Gastrocnemius medialis (tissue), 4 donors: Measurements from ENCODE around the gene TNFSF12. TPM values are rescaled to one million over a fixed set of nuclear protein-coding genes. Genes with fewer than 3 reads are reported as not detected.
A peak's percentile ranks its signal among the peaks of the same experiment; 100 is the strongest.

ENCODE experiments used
- ATAC-seq, 2 donors: fragments of 150-250 bp; one replicate each; pipeline ENCODE4 v1.9.1; 2016
- DNase-seq, 2 donors: peaks; one replicate each; pipeline ENCODE4 v3.0.0-alpha.2; 2019
- H3K27ac ChIP-seq, 4 donors: fragments of 200-600 bp; sonication (generic); 1 replicate in 1 of 4; 2 replicates in 3 of 4; pipeline ENCODE4 v1.5.1; 2016 to 2018; ENCODE audit warnings: mild to moderate bottlenecking in 2 of 4, moderate library complexity in 1 of 4
- H3K27me3 ChIP-seq, 3 donors: fragments of 200-600 bp; sonication (generic) in 2 of 3; 1 replicate in 1 of 3; 2 replicates in 2 of 3; pipeline versions ENCODE4 v1.5.1 to v1.6.0; 2016 to 2019; ENCODE audit warnings: mild to moderate bottlenecking in 1 of 3, moderate library complexity in 1 of 3
- H3K36me3 ChIP-seq, 2 donors: fragments of 200-600 bp; sonication (generic) in 1 of 2; one replicate each; pipeline ENCODE4 v1.5.1; 2017 to 2018
- H3K4me1 ChIP-seq, 2 donors: fragments of 200-600 bp; sonication (generic) in 1 of 2; one replicate each; pipeline ENCODE4 v1.5.1; 2016 to 2017; ENCODE audit warnings: mild to moderate bottlenecking in 2 of 2
- H3K4me3 ChIP-seq, 4 donors: fragments of 200-600 bp; sonication (generic) in 3 of 4; 1 replicate in 1 of 4; 2 replicates in 3 of 4; pipeline ENCODE4 v1.5.1; 2016 to 2019; ENCODE audit warnings: mild to moderate bottlenecking in 2 of 4
- H3K9me3 ChIP-seq, 3 donors: fragments of 200-600 bp; sonication (generic) in 2 of 3; 1 replicate in 1 of 3; 2 replicates in 2 of 3; pipeline ENCODE4 v1.5.1; 2016 to 2019
- CTCF ChIP-seq, 5 experiments: fragments of 450-650 bp in 3 of 5; fragments of 200-600 bp in 2 of 5; sonication (generic) in 2 of 5; IDR thresholded peaks in 4 of 5; conservative IDR thresholded peaks in 1 of 5; 1 replicate in 4 of 5; 2 replicates in 1 of 5; pipeline ENCODE4 v1.5.1; 2016 to 2019; ENCODE audit warnings: antibody characterized with exemption in 5 of 5, mild to moderate bottlenecking in 3 of 5, moderate library complexity in 3 of 5
- POLR2A ChIP-seq, 2 donors: fragments of 450-650 bp; IDR thresholded peaks; one replicate each; pipeline ENCODE4 v1.6.1; 2017; ENCODE audit warnings: antibody characterized with exemption in 2 of 2, mild to moderate bottlenecking in 2 of 2, moderate library complexity in 2 of 2
- in situ Hi-C, 4 donors: fragments of 200-750 bp; cut with MboI; loops; one replicate each; pipeline versions ENCODE4 v1.15.0 to v1.8.0; 2017; ENCODE audit warnings: low sequenced_read_pairs in 4 of 4
- intact Hi-C: fragments of 100-400 bp; cut with DNase I; formaldehyde crosslinking; loops from one replicate; pipeline ENCODE4 v1.15.1; 2023; ENCODE audit warnings: low total_unique reads
- total RNA-seq, 4 donors: library from RNA; depleted of rRNA; stranded (reverse); fragments of >200 nt; gene quantifications; one replicate each; pipeline versions ENCODE4 v1.1.0 to v1.2.3, GENCODE V29; 2016

Gene TNFSF12
- total RNA-seq, 4 donors from 2014 or later, result 7.9 to 26.1 (median 16.9) TPM

GRCh38 chr17:7586673-7587419, 38.0 kb downstream of the TNFSF12 start:
- Histone ChIP-seq H3K27ac (peak overlapping the region in 3 of 4 donors; percentile 2 to 62 (median 20)), H3K4me3 (no peak overlapping the region), H3K9me3 (no peaks in the 10 kb centered on the region), H3K27me3 (no peaks in the 10 kb centered on the region), H3K36me3 (peaks cover 0 to 32% of the 10 kb centered on the region in 2 donors), H3K4me1 (peaks cover 42 to 53% of the 10 kb centered on the region in 2 donors)
- in situ Hi-C loops (no loop called here), intact Hi-C loops (no loop called here)
- no peak for ATAC-seq
- DNase-seq, result peak in 1 of 2 donors; percentile 52
- TF ChIP-seq CTCF (IDR thresholded peaks at IDR 0.05 in 4 of 5, conservative IDR thresholded peaks at IDR 0.05 in 1 of 5), result peak in 1 of 5 experiments; percentile 13
- TF ChIP-seq POLR2A (IDR thresholded peaks at IDR 0.05), result no peak

- intact Hi-C loops, result loop anchor here (2.0 kb wide), 1 partner anchor 27 kb away; the partner anchor contains the start of gene SENP3
- DNase-seq (no peak), ATAC-seq (no peak)
- peak overlapping the region in 3 of 4 donors; percentile 37 to 81 (median 81) for H3K27ac ChIP-seq
- H3K4me1 ChIP-seq, result peaks cover 34 to 45% of the 10 kb centered on the region in 2 donors
- in situ Hi-C loops, result no loop called here
- no peak for TF ChIP-seq POLR2A (IDR thresholded peaks at IDR 0.05)
- no peak for TF ChIP-seq CTCF (IDR thresholded peaks at IDR 0.05 in 4 of 5, conservative IDR thresholded peaks at IDR 0.05 in 1 of 5)
- H3K27me3 ChIP-seq, result no peaks in the 10 kb centered on the region
- H3K9me3 ChIP-seq, result no peaks in the 10 kb centered on the region
- H3K36me3 ChIP-seq, result peaks cover 0 to 40% of the 10 kb centered on the region in 2 donors
- no peak overlapping the region for H3K4me3 ChIP-seq
Measured at GRCh38 chr17:7587420-7588151, 38.7 kb downstream of the TNFSF12 start.

DNA sequence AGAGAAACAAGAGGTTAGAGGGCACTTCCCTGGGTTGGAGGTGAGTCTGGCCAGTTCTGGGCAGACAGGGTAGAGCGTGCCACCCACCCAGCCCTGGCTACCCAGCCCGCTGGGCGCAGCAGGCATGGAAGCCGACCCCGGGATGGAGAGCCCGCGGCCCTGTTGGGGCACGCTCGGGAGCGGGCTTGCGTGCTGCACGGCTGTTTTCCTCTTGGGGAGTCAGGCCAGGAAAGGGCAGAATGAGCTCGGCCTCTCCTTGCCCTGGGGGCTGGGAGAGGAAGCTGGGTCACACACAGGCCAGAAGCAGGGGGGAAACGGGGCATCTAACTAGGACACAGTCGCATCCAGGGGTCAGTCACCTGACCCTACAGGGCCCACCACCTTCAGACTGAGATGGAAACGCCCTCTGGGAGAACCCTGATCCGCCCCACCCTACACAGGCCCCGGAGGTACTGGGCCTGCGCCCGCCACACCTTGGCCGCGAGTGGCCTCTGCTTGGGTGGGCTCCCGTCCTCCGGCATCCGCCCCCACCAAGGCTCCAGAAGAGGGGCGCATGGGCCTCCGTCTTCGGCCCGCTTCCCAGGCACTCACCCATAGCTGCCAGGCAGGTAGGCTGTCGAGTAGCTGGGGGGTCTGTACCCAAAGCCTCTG, 39.8 kb downstream of the TNFSF12 start:
- no peak for TF ChIP-seq CTCF (IDR thresholded peaks at IDR 0.05 in 4 of 5, conservative IDR thresholded peaks at IDR 0.05 in 1 of 5)
- in situ Hi-C loops, result no loop called here
- Histone ChIP-seq H3K27ac (peak overlapping the region; percentile 64 to 81 (median 78)), H3K9me3 (no peaks in the 10 kb centered on the region), H3K27me3 (no peaks in the 10 kb centered on the region), H3K36me3 (peaks cover 0 to 50% of the 10 kb centered on the region in 2 donors), H3K4me3 (peak overlapping the region; percentile 42 to 59 (median 50)), H3K4me1 (peaks cover 26 to 38% of the 10 kb centered on the region in 2 donors)
- intact Hi-C loops, result loop anchor here (2.0 kb wide), 1 partner anchor 28 kb away; the partner anchor contains the start of gene SENP3
- ATAC-seq (no peak), DNase-seq (no peak)

DNA sequence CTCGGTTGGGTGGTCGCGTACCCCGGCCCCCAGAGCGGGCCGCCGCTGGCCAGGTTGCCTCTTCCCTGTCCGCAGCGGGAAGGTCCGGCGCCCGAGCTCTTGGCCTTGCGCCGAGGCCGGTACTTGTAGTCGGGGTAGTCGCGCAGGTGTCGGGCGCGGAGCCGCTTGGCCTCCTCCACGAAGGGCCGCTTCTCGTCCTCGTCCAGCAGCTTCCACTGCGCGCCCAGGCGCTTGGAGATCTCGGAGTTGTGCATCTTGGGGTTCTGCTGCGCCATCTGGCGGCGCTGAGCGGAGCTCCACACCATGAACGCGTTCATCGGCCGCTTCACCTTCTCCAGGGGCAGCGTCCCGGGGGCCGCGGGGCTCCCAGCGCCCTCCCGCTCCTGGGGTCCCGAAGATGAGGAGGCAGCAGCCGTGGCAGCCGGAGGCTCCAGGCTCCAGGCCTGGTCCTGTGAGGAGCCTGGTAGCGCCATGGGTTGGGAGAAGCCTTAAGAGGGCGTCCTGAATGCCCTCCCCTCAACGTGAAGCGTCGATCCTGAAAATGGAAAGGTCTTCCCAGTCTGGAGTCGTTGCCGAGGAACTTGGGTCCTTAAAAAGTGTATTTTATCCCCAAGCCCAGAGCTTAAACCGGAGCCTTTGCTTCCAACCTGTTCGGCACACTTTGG, 40.5 kb downstream of the TNFSF12 start:
- H3K9me3 ChIP-seq, result no peaks in the 10 kb centered on the region
- peak overlapping the region; percentile 64 to 81 (median 78) for H3K27ac ChIP-seq
- intact Hi-C loops, result loop anchor here (2.0 kb wide), 1 partner anchor 29 kb away; the partner anchor contains the start of gene SENP3
- ATAC-seq (peak; percentile 77 to 79), DNase-seq (peak; percentile 56 to 87)
- no peaks in the 10 kb centered on the region for H3K27me3 ChIP-seq
- TF ChIP-seq POLR2A (IDR thresholded peaks at IDR 0.05), result no peak
- TF ChIP-seq CTCF (IDR thresholded peaks at IDR 0.05 in 4 of 5, conservative IDR thresholded peaks at IDR 0.05 in 1 of 5), result peak; percentile 79 to 94 (median 92)
- peak overlapping the region; percentile 42 to 59 (median 50) for H3K4me3 ChIP-seq
- in situ Hi-C loops, result no loop called here
- H3K36me3 ChIP-seq, result peaks cover 0 to 57% of the 10 kb centered on the region in 2 donors
- H3K4me1 ChIP-seq, result peaks cover 23 to 36% of the 10 kb centered on the region in 2 donors
